Measurements from ENCODE around the gene PTGDR2. TPM values are rescaled to one million over a fixed set of nuclear protein-coding genes. Genes with fewer than 3 reads are reported as not detected.

PTGDR2 gene
- polyA plus RNA-seq, 2 of the 4 experiments (the other 2 are of a cell fraction) = 0.09 to 0.19 TPM

DNA sequence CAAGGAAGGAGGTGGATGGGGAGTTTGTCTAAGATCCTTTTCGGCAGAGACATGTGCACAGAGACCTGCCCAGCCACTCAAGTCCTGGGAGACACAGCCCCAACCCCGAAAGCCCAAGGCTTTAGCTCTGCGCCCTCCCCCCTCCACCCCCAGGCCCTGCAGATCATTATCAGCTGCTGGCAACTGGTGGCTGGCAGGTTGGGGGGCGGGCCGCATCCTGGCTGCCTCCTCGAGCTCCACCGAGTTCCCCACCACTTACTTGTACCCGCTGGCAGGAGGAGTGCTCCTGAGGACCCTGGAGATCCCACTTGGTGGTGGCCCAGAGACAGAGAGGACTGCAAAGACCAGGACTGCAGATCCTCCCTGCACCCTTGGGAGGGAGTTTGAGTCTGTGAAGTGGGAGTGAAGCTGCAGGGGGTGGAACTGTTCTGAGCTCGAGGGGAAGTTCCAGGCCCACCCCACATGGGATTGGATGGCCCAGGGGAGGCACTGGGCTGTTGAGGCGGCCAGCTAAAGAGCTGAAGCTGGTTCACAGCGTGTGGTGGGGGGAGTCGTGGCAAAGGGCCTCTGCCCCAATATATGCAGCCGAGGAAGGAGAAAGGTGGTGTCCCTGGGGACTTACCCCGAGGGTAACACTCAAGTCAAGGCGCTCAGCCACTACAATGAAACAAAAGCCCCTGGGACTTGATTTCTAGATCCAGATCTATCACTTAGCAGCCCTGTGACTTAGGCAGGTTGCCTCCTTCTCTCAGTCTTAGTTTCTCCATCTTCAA lies 33.7 kb downstream of the PTGDR2 start:
- H3K9me3 ChIP-seq = peaks cover 7% of the 10 kb centered on the region
- no peak for FAIRE-seq
- WGBS (ENCODE audit: missing lambda C conversion rate) = 53% methylated on average over 8 of the region's 15 CpGs
- POLR2A ChIA-PET = no interaction called here
- no peak overlapping the region for H3K4me2 ChIP-seq
- DNase-seq (ENCODE audit: low read depth in 1 of 2, low spot score in 1 of 2) = no peak
- H3K4me3 ChIP-seq = no peak overlapping the region
- ATAC-seq = no peak
- H3K4me1 ChIP-seq = no peaks in the 10 kb centered on the region
- no peak for TF ChIP-seq TP53 (CRISPR knock-in tag; IDR thresholded peaks at IDR 0.05)
- TF ChIP-seq FOSL2 (IDR thresholded peaks at IDR 0.05) = no peak
- TF ChIP-seq FOSL2 (CRISPR knock-in tag; IDR thresholded peaks at IDR 0.05) = no peak
- no peak for TF ChIP-seq RFX5 (IDR thresholded peaks at IDR 0.05)
- TF ChIP-seq MYC (IDR thresholded peaks at IDR 0.05; ENCODE audit: borderline replicate concordance, low read length) = no peak
- TF ChIP-seq RCOR1 (IDR thresholded peaks at IDR 0.05; ENCODE audit: low read depth, low read length) = no peak
- no peak for TF ChIP-seq RARB (CRISPR knock-in tag; IDR thresholded peaks at IDR 0.05)
- TF ChIP-seq, protein P1, sequence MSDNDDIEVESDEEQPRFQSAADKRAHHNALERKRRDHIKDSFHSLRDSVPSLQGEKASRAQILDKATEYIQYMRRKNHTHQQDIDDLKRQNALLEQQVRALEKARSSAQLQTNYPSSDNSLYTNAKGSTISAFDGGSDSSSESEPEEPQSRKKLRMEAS (IDR thresholded peaks at IDR 0.05) = no peak
- no peak for TF ChIP-seq PHF8 (IDR thresholded peaks at IDR 0.05; ENCODE audit: borderline replicate concordance, low read depth)
- no peak for TF ChIP-seq ESRRA (IDR thresholded peaks at IDR 0.05; ENCODE audit: borderline replicate concordance, low read length)
- TF ChIP-seq, protein P2, sequence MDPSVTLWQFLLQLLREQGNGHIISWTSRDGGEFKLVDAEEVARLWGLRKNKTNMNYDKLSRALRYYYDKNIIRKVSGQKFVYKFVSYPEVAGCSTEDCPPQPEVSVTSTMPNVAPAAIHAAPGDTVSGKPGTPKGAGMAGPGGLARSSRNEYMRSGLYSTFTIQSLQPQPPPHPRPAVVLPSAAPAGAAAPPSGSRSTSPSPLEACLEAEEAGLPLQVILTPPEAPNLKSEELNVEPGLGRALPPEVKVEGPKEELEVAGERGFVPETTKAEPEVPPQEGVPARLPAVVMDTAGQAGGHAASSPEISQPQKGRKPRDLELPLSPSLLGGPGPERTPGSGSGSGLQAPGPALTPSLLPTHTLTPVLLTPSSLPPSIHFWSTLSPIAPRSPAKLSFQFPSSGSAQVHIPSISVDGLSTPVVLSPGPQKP (IDR thresholded peaks at IDR 0.05; ENCODE audit: low read depth, low read length) = no peak
- no peak for TF ChIP-seq BHLHE40 (IDR thresholded peaks at IDR 0.05; ENCODE audit: low read depth, low read length)
- H3K27ac ChIP-seq = no peak overlapping the region
- CTCF ChIA-PET = interaction anchor here (0.9 to 7.7 kb wide), 4 partner anchors 10 to 366 kb away, joined by 3 to 67 read pairs (median 12); no protein-coding TSS in a partner anchor

DNA sequence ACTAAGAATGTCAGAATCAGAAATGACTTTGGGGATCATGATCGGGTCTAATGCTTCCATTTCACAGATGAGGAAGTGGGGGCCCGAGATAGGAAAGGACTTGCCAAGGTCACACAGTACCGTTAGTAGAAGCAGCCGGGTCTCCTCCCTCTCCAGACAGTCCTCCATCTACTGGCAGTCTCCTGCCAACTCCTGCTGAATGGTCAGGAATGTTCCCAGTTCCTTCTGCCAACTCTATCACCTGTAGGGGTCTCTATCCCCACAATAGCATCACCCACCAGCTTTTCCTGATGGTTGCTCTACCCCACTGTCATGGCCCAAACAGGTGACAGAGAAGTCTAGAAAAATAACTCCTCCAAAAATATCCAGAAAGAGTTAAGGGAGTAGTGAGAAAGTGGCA lies 37.7 kb downstream of the PTGDR2 start:
- ATAC-seq (no peak), DNase-seq (ENCODE audit: low read depth in 1 of 2, low spot score in 1 of 2) (no peak), FAIRE-seq (no peak)
- no peak overlapping the region for H3K27ac ChIP-seq
- H3K4me3 ChIP-seq = no peak overlapping the region
- WGBS (ENCODE audit: missing lambda C conversion rate) = 13% methylated on average over 4 of the region's 4 CpGs
- no peak overlapping the region for H3K4me2 ChIP-seq
- H3K9me3 ChIP-seq = peaks cover 15% of the 10 kb centered on the region
- H3K4me1 ChIP-seq = no peaks in the 10 kb centered on the region
- ChIA-PET CTCF (interaction anchor here (7.7 kb wide), 1 partner anchor 14 kb away, joined by 67 read pairs; no protein-coding TSS in a partner anchor), POLR2A (no interaction called here)
- TF ChIP-seq POLR2AphosphoS2 (conservative IDR thresholded peaks at IDR 0.05; ENCODE audit: low read length) = no peak
- TF ChIP-seq FOSL2 (IDR thresholded peaks at IDR 0.05) = no peak
- no peak for TF ChIP-seq FOSL2 (CRISPR knock-in tag; IDR thresholded peaks at IDR 0.05)
- no peak for TF ChIP-seq CHD4 (IDR thresholded peaks at IDR 0.05; ENCODE audit: borderline replicate concordance)
- no peak for TF ChIP-seq KDM5A (IDR thresholded peaks at IDR 0.05)
- no peak for TF ChIP-seq CEBPB (IDR thresholded peaks at IDR 0.05)
- TF ChIP-seq FOXS1 (CRISPR knock-in tag; IDR thresholded peaks at IDR 0.05) = no peak
- TF ChIP-seq, protein P3, sequence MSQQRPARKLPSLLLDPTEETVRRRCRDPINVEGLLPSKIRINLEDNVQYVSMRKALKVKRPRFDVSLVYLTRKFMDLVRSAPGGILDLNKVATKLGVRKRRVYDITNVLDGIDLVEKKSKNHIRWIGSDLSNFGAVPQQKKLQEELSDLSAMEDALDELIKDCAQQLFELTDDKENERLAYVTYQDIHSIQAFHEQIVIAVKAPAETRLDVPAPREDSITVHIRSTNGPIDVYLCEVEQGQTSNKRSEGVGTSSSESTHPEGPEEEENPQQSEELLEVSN (IDR thresholded peaks at IDR 0.05; ENCODE audit: borderline replicate concordance, low read depth) = no peak

DNA sequence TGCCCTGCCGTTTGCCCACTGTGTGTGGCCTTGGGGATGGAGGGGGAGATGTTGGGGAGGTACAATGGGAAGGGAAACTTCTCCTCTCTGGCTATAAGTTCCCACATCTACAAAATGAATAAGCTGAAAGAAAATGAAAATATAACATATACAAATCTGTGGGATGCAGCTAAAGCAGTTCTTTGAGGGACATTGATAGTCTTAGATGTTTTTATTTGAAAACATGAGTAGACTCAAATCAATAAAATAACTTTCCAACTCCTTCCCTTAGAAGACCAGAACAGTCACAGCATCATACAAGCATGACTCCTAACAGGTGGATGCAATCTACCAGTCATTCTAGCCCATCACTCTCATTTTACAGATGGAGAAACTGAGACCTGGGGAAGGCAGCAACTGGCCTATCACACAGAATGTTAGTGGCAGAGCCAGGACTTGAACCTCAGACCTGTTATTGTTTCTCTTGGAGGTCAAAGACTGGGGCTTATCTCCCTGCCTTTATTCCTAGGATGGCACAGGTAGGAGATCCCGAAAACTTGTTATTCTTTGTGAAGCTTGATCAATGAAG lies 39.1 kb downstream of the PTGDR2 start:
- 44% methylated on average over 2 of the region's 2 CpGs for WGBS (ENCODE audit: missing lambda C conversion rate)
- CTCF ChIA-PET = interaction anchor here (1.2 to 7.7 kb wide), 2 partner anchors 11 to 15 kb away, joined by 3 to 67 read pairs; no protein-coding TSS in a partner anchor
- no peak for DNase-seq (ENCODE audit: low read depth in 1 of 2, low spot score in 1 of 2)

More for the DNA sequence above, 39.1 kb downstream of the PTGDR2 start:
- POLR2A ChIA-PET = no interaction called here
- Histone ChIP-seq H3K27ac (no peak overlapping the region), H3K4me1 (no peaks in the 10 kb centered on the region), H3K4me2 (no peak overlapping the region), H3K4me3 (no peak overlapping the region), H3K9me3 (peaks cover 15% of the 10 kb centered on the region)
- TF ChIP-seq FOSL2 (IDR thresholded peaks at IDR 0.05) (no peak), FOSL2 (CRISPR knock-in tag; IDR thresholded peaks at IDR 0.05) (no peak), NPAS2 (CRISPR knock-in tag; IDR thresholded peaks at IDR 0.05; ENCODE audit: borderline replicate concordance) (no peak), EP300 (IDR thresholded peaks at IDR 0.05) (no peak), CHD4 (IDR thresholded peaks at IDR 0.05; ENCODE audit: borderline replicate concordance) (0 out of 2 replicates have a peak, but pooled peaks have one; percentile 65), ZC3H11A (IDR thresholded peaks at IDR 0.05) (no peak)
- TF ChIP-seq, protein P4, sequence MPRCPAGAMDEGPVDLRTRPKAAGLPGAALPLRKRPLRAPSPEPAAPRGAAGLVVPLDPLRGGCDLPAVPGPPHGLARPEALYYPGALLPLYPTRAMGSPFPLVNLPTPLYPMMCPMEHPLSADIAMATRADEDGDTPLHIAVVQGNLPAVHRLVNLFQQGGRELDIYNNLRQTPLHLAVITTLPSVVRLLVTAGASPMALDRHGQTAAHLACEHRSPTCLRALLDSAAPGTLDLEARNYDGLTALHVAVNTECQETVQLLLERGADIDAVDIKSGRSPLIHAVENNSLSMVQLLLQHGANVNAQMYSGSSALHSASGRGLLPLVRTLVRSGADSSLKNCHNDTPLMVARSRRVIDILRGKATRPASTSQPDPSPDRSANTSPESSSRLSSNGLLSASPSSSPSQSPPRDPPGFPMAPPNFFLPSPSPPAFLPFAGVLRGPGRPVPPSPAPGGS (IDR thresholded peaks at IDR 0.05) = no peak
- no peak for ATAC-seq
- no peak for FAIRE-seq
